Activated B cell treated with CpG ODN at 0.5 μM for 24 hours (primary cell): ENCODE data around the gene GDPD4. TPM values are rescaled to one million over a fixed set of nuclear protein-coding genes. Genes with fewer than 3 reads are reported as not detected.

ENCODE experiments used
- ATAC-seq: fragments of 200-7000 bp; cut with Tn5 transposase; one replicate; pipeline ENCODE4 v1.10.0; 2021; ENCODE audit warnings: low read depth, mild to moderate bottlenecking, moderate library complexity
- CTCF ChIA-PET: fragments of 350-600 bp; sonication (Branson Sonifier 250); formaldehyde crosslinking; loops from one replicate; lab custom pipeline; 2021; ENCODE audit warnings: antibody characterized with exemption; lab: Charles Lee
- POLR2A ChIA-PET: fragments of 350-600 bp; sonication (Branson Sonifier 250); formaldehyde crosslinking; loops from one replicate; lab custom pipeline; 2021; ENCODE audit warnings: antibody characterized with exemption; lab: Charles Lee
- DNase-seq: peaks from one replicate; pipeline ENCODE4 v3.0.0; 2022
- H3K27ac Mint-ChIP-seq: one replicate; pipeline ENCODE4 v1.8.0; 2020; ENCODE audit warnings: mixed read lengths
- H3K27me3 Mint-ChIP-seq: one replicate; pipeline ENCODE4 v1.8.0; 2021; ENCODE audit warnings: mixed read lengths
- H3K36me3 Mint-ChIP-seq: one replicate; pipeline ENCODE4 v1.8.0; 2021; ENCODE audit warnings: low read depth, mixed read lengths
- H3K4me1 Mint-ChIP-seq: one replicate; pipeline ENCODE4 v1.8.0; 2021; ENCODE audit warnings: mixed read lengths
- H3K4me3 Mint-ChIP-seq: one replicate; pipeline ENCODE4 v1.8.0; 2020; ENCODE audit warnings: mild to moderate bottlenecking, mixed read lengths
- H3K9me3 Mint-ChIP-seq: one replicate; pipeline ENCODE4 v1.8.0; 2020; ENCODE audit warnings: mixed read lengths
- intact Hi-C: fragments of 100-400 bp; cut with micrococcal nuclease; formaldehyde crosslinking; loops from one replicate; pipeline ENCODE4 v1.15.1; 2024
- total RNA-seq: library from RNA; stranded (reverse); gene quantifications from 2 replicates; pipeline ENCODE4 v1.2.3, GENCODE V29; 2022
- TF ChIP-seq, protein P1 (sequence below): fragments of 200-600 bp; IDR thresholded peaks from one replicate; pipeline ENCODE4 v1.8.0; 2022; ENCODE audit warnings: antibody characterized with exemption, mild to moderate bottlenecking

Gene GDPD4
- total RNA-seq, 1 donor from 2014 or later = not detected

DNA sequence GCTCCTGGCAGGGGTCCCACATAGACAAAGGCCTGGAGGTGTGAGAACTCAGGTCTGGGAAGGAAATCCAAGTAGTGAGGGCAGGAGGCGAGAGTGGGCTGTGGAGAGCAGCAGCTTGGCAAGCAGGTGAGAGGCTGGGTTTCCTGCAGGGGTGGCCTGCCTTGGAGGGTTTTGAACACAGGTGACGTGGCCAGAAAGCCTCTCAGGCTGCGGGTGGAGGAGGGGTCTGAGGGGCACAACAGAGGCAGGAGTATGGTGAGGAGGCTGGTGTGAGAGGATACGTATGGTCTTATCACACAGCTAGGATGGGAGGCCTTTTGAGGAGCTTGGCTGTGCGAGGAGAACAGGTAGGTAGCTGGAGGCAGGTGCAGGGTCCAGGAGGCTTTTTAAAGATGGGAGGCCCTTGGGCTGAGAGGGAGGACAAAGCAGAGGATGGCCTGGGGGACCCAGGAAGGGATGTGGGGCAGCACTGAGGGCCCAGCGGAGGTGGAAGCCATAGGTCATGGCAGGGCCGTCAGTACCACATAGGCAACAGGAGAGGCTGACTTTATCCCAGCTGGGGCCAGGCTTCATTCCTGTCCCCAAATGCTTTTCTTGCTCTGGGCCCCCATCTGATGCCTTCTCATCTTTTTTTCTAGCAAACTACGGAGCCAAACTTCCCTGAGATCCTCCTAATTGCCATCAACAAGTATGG, 89.0 kb downstream of the GDPD4 start:
- Mint-ChIP-seq H3K9me3 (no peaks in the 10 kb centered on the region), H3K27me3 (no peaks in the 10 kb centered on the region), H3K36me3 (no peaks in the 10 kb centered on the region), H3K4me3 (no peak overlapping the region), H3K4me1 (peaks cover 4% of the 10 kb centered on the region), H3K27ac (no peak overlapping the region)
- TF ChIP-seq, protein P1, sequence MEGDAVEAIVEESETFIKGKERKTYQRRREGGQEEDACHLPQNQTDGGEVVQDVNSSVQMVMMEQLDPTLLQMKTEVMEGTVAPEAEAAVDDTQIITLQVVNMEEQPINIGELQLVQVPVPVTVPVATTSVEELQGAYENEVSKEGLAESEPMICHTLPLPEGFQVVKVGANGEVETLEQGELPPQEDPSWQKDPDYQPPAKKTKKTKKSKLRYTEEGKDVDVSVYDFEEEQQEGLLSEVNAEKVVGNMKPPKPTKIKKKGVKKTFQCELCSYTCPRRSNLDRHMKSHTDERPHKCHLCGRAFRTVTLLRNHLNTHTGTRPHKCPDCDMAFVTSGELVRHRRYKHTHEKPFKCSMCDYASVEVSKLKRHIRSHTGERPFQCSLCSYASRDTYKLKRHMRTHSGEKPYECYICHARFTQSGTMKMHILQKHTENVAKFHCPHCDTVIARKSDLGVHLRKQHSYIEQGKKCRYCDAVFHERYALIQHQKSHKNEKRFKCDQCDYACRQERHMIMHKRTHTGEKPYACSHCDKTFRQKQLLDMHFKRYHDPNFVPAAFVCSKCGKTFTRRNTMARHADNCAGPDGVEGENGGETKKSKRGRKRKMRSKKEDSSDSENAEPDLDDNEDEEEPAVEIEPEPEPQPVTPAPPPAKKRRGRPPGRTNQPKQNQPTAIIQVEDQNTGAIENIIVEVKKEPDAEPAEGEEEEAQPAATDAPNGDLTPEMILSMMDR = no peak
- ATAC-seq (no peak), DNase-seq (no peak)
- POLR2A ChIA-PET = no interaction called here
- intact Hi-C loops = no loop called here
- CTCF ChIA-PET = no interaction called here

DNA sequence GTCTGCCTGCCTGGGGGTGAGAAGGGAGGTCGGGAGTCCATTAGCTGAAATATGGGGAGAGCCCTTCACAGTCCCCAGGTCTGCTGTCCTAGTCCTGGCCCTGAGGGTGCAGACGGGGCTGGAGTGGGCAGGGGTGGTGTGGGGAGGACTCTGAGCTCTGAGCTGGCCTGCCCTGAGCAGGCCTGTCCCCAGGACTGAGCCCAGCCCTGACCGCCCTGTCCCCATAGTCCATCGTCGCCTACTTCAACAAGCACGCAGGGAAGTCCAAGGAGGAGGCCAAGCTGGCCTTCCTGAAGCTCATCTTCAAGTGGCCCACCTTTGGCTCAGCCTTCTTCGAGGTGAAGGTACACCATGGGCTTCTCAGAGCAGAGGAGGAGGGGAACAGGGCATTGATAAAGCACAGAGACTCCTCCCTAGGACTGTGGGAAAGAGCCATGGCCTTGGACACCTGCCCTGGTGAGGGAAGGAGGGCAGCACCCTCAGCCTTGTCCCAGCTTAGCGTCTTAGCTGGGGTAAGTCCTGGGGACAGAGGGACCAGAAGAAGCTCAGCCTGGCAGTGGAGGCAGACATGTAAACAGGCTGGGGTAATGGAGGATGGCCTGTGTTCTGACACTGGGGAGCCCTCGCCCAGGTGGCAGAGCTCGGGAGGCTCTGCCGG, 89.8 kb downstream of the GDPD4 start:
- CTCF ChIA-PET = no interaction called here
- H3K4me3 Mint-ChIP-seq = no peak overlapping the region
- no peak for DNase-seq
- POLR2A ChIA-PET = no interaction called here
- TF ChIP-seq, protein P1 = no peak
- no peaks in the 10 kb centered on the region for H3K9me3 Mint-ChIP-seq
- H3K27ac Mint-ChIP-seq = no peak overlapping the region
- no peak for ATAC-seq
- H3K27me3 Mint-ChIP-seq = no peaks in the 10 kb centered on the region
- intact Hi-C loops = no loop called here
- H3K4me1 Mint-ChIP-seq = no peaks in the 10 kb centered on the region
- H3K36me3 Mint-ChIP-seq = no peaks in the 10 kb centered on the region

DNA sequence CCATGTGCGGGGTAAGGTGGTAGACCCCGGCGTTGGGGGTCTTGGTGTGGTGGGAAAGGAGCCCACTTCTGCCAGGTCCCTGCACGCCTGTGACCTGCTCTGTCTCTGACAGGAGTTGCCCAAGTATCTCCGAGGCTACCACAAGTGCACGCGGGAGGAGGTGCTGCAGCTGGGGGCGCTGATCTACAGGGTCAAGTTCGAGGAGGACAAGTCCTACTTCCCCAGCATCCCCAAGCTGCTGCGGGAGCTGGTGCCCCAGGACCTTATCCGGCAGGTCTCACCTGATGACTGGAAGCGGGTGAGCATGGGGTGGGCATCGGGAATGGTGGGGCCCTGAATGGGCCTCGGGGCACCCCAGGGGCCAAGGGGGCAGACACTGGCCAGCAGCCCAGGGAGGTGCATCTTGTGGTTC, 90.4 kb downstream of the GDPD4 start:
- H3K9me3 Mint-ChIP-seq = no peaks in the 10 kb centered on the region
- intact Hi-C loops = no loop called here
- no peak for DNase-seq
- H3K4me3 Mint-ChIP-seq = no peak overlapping the region
- ATAC-seq = no peak
- no peak overlapping the region for H3K27ac Mint-ChIP-seq
- ChIA-PET POLR2A (no interaction called here), CTCF (no interaction called here)
- H3K4me1 Mint-ChIP-seq = no peaks in the 10 kb centered on the region
- peaks cover 3% of the 10 kb centered on the region for H3K27me3 Mint-ChIP-seq
- no peaks in the 10 kb centered on the region for H3K36me3 Mint-ChIP-seq
- TF ChIP-seq, protein P1 = no peak

DNA sequence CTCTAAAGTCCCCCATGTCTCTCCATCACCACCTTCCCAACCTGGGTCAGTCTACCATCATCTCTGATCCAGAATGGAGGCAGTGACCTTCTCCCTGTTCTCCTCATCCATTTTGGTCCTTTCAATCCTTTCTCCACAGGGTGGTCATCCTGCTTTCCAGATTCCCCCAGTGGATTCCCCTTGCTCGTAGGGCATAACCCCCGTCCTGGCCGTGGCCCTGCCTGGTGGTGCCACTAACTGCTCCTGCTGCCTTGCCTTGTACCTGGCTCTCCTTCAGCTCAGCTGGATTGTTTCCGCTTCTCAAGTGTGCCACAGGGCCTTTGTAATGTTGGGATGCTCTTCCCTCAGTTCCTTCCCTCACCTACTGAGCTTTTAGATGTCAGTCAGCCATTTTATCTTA, 91.8 kb downstream of the GDPD4 start:
- no peak for DNase-seq
- ATAC-seq = no peak
- ChIA-PET CTCF (no interaction called here), POLR2A (no interaction called here)
- Mint-ChIP-seq H3K4me1 (no peaks in the 10 kb centered on the region), H3K4me3 (no peak overlapping the region), H3K36me3 (no peaks in the 10 kb centered on the region), H3K27ac (no peak overlapping the region), H3K27me3 (peaks cover 3% of the 10 kb centered on the region), H3K9me3 (no peaks in the 10 kb centered on the region)
- TF ChIP-seq, protein P1 = no peak
- intact Hi-C loops = no loop called here

DNA sequence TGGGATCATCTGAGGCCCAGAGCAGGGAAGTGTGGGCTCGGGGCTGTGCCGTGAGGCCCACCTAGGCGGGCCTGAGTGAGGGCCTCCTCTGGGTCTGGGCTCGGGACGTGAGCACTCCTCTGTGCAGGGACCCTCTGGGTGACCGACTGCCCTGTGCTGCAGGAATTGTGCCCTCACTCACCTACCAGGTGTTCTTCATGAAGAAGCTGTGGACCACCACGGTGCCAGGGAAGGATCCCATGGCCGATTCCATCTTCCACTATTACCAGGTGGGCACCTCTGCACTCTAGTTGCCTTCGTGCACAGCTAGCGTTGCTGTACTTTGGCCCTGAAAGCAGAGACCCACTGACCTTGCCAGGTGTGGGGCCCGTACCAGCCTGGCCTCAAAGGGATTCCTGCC, 93.0 kb downstream of the GDPD4 start:
- Mint-ChIP-seq H3K4me1 (no peaks in the 10 kb centered on the region), H3K27me3 (peaks cover 3% of the 10 kb centered on the region), H3K27ac (no peak overlapping the region), H3K4me3 (no peak overlapping the region), H3K36me3 (no peaks in the 10 kb centered on the region), H3K9me3 (no peaks in the 10 kb centered on the region)
- intact Hi-C loops = no loop called here
- TF ChIP-seq, protein P1 = no peak
- ChIA-PET POLR2A (no interaction called here), CTCF (no interaction called here)
- no peak for DNase-seq
- ATAC-seq = no peak
